Gastroesophageal sphincter (tissue), 3 donors: ENCODE data around the gene ARID1B.

Source experiments
- POLR2AphosphoS5 ChIP-seq: sonication (generic); formaldehyde crosslinking; IDR thresholded peaks from one replicate; pipeline ENCODE4 v1.6.1; 2017; ENCODE audit warnings: antibody characterized with exemption
- TF ChIP-seq, protein P1 (sequence below), 4 experiments: fragments of 200-600 bp in 2 of 4; fragments of 450-650 bp in 2 of 4; sonication (generic) in 1 of 4; IDR thresholded peaks; one replicate each; pipeline ENCODE4 v1.5.1; 2017 to 2019; ENCODE audit warnings: antibody characterized with exemption in 4 of 4, mild to moderate bottlenecking in 2 of 4, moderate library complexity in 2 of 4

- TF ChIP-seq, protein P1, sequence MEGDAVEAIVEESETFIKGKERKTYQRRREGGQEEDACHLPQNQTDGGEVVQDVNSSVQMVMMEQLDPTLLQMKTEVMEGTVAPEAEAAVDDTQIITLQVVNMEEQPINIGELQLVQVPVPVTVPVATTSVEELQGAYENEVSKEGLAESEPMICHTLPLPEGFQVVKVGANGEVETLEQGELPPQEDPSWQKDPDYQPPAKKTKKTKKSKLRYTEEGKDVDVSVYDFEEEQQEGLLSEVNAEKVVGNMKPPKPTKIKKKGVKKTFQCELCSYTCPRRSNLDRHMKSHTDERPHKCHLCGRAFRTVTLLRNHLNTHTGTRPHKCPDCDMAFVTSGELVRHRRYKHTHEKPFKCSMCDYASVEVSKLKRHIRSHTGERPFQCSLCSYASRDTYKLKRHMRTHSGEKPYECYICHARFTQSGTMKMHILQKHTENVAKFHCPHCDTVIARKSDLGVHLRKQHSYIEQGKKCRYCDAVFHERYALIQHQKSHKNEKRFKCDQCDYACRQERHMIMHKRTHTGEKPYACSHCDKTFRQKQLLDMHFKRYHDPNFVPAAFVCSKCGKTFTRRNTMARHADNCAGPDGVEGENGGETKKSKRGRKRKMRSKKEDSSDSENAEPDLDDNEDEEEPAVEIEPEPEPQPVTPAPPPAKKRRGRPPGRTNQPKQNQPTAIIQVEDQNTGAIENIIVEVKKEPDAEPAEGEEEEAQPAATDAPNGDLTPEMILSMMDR (IDR thresholded peaks at IDR 0.05), result no peak
- no peak for TF ChIP-seq POLR2AphosphoS5
Measured at GRCh38 chr6:156748504-156748903, 28.7 kb upstream of the ARID1B start.
